Activated CD8-positive, alpha-beta memory T cell treated with anti-CD3 and anti-CD28 coated beads, Interleukin-2, amount 50 U/mL, for 24 hours (primary cell): ENCODE results near the gene OLFM4.

Source experiments
- DNase-seq: peaks from one replicate; pipeline ENCODE4 v3.0.0-alpha.2; 2020; ENCODE audit errors: extremely low read depth

The OLFM4 gene

GRCh38 chr13:53068585-53069520 lies 40.2 kb downstream of the OLFM4 start:
- no peak for DNase-seq

GRCh38 chr13:53069800-53070199 lies 41.2 kb downstream of the OLFM4 start:
- no peak for DNase-seq

- no peak for DNase-seq
Measured at GRCh38 chr13:53073711-53074110, 45.1 kb downstream of the OLFM4 start.

GRCh38 chr13:53074114-53074513 lies 45.5 kb downstream of the OLFM4 start:
- DNase-seq: no peak

GRCh38 chr13:53075356-53076041 lies 46.9 kb downstream of the OLFM4 start:
- DNase-seq: no peak

DNA sequence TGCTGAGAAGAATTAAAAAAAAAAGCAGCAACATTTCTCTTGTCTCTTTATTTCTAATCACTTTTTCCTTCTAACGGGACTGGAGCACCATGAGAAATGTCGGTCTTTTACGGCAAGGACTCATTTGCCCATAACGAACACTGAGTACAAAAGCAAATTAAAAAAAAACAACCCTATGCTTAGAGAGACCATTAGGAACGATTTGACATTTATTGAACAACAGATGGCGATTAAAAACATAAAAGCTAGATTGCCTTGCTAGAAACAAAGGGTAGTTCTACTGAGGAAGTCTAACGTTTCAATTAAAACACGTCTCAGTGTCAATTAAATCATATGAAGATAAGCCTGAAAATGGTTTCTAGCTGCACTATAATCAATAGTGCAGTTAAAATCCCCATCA lies 51.1 kb downstream of the OLFM4 start:
- DNase-seq: no peak

DNA sequence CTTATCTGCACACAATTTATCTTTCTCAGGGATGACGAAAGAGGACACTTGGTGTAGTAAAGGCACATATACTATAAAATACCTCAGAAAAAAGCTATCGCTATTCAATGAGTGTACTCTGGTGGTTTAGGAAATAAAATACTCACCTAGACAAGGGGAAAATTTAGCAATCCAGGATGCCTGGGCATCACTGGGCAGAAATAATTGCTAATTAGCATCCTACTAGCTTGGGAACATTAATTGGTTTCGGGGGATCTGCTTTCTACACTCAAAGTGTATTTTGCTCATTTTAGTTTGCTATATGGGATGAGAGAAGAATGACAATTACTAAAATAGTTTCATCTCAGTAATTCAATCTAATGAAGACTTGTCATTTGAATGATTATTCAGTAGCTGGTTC lies 60.3 kb downstream of the OLFM4 start:
- DNase-seq: no peak

DNA sequence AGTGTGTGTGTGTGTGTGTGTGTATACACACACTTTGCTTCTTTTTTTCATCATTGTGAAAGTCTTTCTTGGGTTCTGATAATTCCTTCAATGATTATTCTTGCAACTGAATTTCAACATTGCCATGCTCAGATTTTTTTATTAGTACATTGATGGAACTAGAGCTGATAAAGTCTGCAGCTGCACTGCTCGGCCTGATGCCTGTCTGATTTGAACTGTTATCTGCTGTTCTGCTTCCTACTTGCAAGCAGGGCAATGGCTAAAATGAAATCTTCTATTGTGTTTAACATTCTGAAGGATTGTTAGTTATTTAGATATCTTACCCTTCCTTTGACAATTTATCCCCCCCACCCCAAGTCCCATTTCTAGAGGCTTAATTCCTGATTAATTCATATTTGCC lies 61.3 kb downstream of the OLFM4 start:
- DNase-seq: no peak

DNA sequence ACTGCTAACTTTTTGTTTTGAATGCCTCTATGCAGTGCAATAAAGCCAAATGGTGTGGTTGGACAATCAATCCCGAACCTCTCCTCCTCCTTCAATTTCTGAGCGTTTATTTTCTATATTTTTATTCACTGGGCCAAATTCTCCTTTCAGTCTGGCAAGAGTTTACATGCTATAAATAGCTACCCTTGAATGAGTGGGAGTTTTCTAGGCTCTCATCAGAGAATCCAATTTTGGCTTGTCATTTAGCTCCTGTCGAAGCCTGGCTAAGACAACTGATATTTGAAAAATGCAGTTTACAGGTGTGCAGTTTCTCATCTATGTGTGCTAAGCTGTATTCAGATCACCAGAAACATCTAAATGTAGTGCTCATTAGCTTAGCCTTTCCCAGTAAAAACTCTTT lies 61.8 kb downstream of the OLFM4 start:
- no peak for DNase-seq

GRCh38 chr13:53092931-53093330 lies 64.3 kb downstream of the OLFM4 start:
- no peak for DNase-seq

DNA sequence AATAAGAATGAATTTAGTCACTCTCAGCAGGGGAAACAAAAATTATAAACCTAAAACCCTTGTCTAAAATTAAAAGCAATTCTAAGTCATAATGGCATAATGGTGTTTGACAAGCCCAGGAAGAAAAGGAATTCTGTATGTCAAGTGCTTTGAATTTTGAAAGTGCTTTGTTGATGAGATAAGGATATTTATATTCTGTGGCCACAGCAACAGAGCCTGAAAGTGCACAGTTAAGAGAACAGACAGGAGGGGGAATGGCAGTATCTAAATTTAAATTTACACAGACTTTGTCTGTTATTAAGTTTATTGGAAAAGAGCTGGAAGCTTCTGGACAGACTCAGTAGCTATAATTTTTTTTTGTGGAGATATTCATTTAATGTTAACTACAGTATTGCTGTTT lies 69.8 kb downstream of the OLFM4 start:
- DNase-seq: no peak

DNA sequence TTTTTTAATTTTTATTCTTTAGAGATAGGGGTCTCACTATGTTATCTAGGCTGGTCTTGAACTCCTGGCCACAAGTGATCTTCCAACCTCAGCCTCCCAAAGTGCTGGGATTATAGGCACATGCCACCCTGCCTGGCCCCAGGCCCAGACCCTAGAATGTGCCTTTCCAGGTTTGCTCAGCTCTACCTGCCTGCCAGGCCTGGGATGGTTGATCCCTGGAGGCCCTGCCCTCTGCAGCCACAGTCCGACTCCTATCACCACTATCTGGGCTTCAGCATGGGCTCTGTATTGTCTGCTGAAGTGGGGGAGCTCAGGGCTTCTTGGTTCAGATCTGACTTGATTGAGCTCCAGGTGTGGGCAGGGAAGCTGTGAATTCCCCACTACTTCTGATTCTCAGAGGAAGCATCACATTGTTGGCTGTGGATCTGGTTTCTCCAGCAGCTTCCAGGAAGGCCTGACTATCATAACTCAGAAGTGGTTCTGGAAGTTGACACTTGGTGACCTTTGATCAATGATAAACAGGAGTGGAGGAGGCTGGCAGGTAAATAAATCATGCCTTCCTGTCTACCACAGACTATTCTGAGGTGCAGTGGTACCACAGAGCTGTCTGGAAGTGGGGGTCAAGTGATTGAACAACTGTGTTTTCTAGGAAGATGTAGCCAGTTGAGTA lies 71.9 kb downstream of the OLFM4 start:
- no peak for DNase-seq
